Adipose tissue (tissue), 3 donors: ENCODE measurements around the gene NOX5. TPM values are rescaled to one million over a fixed set of nuclear protein-coding genes. Genes with fewer than 3 reads are reported as not detected.

Experiments
- H3K27ac ChIP-seq: one replicate; pipeline ENCODE4 v1.5.1; 2013; ENCODE audit warnings: low read depth, low read length
- WGBS, 3 donors: extraction: QIAGEN DNeasy Blood & Tissue Kit; methylation state at CpG; one replicate each; pipeline ENCODE4 v1.1.7; 2013; 5-methylcytosine and 5-hydroxymethylcytosine counted together
- polyA plus RNA-seq, 3 donors: library from polyadenylated mRNA; stranded (reverse); fragments of 200-250 nt; gene quantifications; one replicate each; pipeline ENCODE4 v1.2.3, GENCODE V29; 2013
- donor health status: healthy with polysubstance abuse.
- donor health status: Bipolar disorder and iron deficiency.
- donor health status: healthy.

Gene NOX5
- polyA plus RNA-seq, 3 donors = 0.02 to 0.13 (median 0.11) TPM

DNA sequence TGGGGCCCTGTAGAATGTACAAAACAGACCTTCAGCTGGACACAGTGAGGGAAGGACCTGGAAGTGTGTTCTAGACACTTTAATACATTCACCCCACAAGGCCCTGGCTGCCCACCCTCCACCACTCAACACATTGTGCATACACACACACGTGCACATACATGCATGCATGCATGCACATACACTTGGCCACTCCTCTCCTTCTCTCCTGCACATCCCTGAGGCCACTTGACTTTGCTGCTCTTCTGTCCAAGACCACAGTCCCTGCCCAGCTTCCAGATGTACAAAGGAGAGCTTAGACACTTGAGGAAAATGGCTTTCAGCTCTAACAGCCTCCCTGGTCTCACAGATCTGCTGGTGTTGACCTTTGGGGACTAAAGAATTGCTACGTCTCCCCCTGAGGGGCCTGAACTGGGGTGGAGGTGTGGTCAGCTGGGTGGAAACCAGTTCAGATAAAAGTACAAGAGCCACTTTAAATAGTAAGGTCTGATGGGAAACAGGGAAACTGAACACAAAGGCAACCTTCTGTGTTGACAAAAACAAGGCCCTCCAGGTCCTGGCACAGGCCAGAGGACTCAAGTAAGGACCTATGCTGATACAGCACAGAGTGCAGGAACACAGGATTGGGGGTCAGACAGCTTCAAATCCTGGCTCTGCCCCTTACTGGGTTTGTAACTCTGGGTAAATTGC lies 24.8 kb upstream of the NOX5 start:
- H3K27ac ChIP-seq = no peak overlapping the region
- 79 to 92% (median 90%) methylated on average over 2 of the region's 2 CpGs for WGBS, 3 donors

DNA sequence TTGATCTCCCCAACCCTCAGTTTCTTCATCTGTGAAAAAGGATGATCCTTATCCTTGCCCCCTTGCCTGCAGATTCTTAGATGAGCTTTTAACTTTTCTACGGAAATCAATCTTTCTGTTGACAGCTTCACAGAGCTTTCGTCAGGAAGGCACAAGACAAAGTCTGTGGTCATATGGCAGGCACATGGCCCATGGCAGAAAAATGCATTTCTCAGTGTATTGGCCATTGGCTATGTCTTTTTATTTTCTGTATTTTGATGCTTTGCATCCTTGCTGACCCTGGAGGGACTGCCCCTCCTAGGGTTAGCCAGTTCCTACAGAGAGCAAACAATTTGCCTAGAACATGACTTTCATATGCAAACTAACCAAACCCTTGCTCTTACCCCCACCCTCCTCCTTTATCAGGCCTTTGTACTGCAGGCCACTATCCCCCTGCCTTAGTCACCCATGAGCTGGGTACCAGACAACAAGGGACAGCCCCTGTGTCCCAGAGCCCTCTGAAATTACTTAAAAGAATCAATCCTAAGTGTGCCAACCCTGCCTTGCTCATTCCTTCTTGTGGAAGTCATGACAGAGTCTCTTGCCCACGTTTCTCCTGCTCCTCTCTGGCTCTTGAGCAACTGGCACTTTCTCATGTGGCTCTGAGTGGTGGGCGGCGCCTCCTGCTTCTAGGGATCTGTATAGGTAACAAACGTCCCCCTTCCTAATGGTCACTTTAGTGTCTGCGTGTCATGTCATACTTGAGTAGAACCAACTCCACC lies 24.1 kb upstream of the NOX5 start:
- 82 to 84% (median 84%) methylated on average over 7 of the region's 7 CpGs for WGBS, 3 donors
- H3K27ac ChIP-seq = no peak overlapping the region

DNA sequence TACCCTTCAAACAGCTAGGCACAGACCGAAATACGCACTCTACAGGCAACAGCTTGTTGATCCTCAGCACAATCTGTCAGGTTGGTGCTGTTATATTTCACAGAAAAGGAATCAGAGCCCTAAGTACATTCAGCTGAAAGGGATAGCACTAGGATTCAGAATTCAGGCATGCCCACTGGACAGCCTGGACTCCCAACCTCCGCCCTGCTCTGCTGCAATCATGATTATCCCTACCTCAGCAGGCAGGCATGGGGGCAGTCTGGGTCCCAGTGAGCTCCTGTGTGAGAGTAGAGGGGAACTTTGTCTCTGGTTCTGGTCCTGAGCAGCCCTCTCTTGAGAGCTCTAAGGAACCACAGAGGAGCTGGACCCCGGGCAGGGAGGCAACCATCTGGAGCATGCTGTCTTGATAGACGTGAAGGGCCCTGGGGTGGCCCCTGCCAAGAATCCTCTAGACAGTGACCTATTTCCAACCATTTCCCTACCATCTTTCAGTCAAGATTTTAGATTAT lies 23.4 kb upstream of the NOX5 start:
- 83 to 87% (median 84%) methylated on average over 5 of the region's 5 CpGs for WGBS, 3 donors
- no peak overlapping the region for H3K27ac ChIP-seq

DNA sequence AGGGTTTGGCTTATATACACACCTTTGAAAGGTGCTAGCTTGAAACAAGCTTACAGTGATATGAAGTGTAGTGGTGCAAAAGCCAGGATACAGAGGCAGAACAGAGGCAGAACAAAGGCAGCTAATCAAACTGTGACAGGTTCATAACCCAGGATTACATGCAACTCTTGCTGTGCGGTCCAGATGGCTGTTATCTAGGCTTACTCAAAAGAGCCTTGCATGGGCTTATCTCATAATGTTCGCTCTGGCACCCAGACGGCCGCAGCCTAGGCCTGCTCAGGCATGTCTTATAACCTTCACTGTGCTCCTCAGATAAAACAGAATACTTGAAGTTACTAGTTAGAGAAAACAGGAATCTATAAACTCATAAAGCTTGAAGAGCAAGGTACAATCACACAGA lies 22.8 kb upstream of the NOX5 start:
- WGBS, 3 donors = 34 to 84% (median 82%) methylated on average over 4 of the region's 4 CpGs
- H3K27ac ChIP-seq = no peak overlapping the region

DNA sequence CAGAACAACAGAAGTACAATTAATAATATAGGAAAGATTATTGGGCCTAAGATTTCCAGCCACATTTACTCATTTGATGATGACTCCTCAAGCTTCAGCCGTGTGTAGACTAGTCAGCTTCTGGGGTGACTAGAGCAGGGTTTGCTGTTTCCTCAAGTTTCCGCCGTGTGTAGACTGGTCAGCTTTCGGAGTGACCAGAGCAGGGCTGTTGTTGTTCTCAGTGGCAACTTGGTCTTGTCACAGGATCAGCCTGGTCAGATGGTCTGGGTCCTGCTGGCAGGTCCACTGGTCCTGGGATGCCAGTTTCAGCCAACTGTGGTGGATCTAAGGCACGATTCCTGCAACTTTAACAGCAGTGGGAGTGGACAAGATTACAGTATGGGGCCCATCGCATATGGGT lies 21.8 kb upstream of the NOX5 start:
- no peak overlapping the region for H3K27ac ChIP-seq
- 96 to 97% (median 97%) methylated on average over 6 of the region's 6 CpGs for WGBS, 3 donors

DNA sequence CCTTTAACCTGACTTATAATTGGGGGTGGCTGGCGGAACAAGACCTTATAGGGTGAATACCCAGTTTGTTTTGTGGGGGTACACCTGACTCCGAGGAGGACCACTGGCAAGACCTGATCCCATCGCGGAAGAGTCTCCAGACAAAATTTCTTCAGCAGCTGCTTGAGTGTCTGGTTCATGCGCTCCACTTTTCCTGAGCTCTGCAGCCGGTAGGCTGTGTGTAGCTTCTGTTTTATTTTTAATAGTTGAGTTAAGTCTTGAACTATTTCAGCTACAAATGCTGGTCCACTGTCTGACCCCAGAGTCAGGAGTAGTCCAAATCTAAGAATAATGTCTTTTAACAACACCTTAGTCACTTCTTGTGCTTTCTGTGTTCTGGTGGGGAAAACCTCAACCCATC lies 21.2 kb upstream of the NOX5 start:
- 96% methylated on average over 6 of the region's 6 CpGs for WGBS, 3 donors
- H3K27ac ChIP-seq = no peak overlapping the region

DNA sequence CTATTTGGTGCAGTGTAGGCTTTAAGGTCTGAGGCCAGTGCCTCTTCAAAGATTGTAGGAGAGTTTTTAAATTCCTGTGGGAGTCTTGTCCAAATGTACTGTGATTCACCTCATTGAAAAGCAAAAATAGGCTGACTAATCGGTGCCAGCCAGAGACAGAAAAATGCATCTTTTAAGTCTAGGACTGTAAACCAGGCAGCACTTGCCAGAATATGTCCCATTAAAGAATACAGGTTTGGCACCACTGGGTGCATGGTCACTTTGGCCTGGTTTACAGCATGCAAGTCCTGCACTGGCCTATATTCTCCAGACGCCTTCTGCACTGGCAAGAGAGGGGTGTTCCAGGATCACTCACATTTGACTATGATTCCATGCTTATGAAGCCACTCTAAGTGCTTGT lies 20.3 kb upstream of the NOX5 start:
- no peak overlapping the region for H3K27ac ChIP-seq
- 75 to 96% (median 91%) methylated on average over 2 of the region's 2 CpGs for WGBS, 3 donors

DNA sequence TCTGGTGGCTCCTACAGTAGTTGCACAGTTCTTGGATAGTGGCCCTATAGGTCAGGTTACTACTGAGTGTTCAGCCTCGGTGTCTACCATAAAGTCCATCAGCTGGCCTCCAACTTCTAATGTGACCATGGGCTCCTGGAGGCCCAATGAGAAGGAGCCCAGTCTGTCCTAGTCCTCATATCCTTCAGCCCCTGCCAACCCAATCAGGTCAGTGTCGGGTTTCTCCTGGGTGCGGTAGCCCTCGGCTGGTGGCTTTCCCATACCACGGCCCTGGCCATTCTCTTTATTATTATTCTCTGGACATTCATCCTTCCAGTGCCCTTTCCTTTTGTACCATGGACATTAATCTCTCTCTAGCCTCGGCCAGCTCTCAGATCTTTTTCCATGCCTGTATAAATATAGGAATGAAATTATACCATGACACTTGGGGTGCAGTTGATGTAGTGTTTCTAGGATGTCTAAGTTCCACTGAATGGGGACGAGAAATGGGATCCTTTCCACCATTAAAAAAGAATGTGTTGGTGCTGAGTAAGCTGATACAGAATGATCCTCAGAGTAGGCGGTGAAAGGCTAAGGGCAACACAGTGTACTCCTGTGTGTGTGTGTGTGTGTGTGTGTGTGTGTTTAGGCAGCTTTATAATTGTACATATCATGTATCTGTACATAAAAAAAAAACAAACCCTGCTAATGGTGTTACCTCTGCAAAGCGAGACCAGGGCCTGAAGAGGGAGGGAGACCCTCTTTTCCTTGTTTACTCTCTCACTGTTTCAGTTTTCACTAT lies 19.3 kb upstream of the NOX5 start:
- no peak overlapping the region for H3K27ac ChIP-seq
- WGBS, 3 donors = 93 to 96% (median 95%) methylated on average over 9 of the region's 9 CpGs

DNA sequence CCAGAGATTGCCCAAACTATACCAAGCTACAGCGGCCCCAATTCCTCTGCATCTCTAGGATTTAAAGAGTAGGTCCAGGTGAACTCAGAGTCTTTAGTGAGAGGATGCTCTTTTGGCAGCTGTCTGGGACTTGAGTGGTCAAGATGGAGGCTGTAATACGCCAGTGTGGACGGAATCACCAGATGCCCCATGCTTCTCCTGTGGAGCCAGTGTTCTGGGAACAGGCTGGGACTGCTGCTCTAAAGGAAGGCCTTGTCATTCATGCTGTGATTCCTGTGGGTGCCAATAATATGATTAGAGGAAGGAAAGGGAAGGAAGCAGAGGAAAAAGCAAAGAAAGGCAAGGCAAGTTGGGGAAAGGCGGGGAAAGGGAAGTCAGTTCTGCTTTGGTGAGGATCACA lies 17.4 kb upstream of the NOX5 start:
- WGBS, 3 donors = 87 to 92% (median 89%) methylated on average over 4 of the region's 4 CpGs
- no peak overlapping the region for H3K27ac ChIP-seq

DNA sequence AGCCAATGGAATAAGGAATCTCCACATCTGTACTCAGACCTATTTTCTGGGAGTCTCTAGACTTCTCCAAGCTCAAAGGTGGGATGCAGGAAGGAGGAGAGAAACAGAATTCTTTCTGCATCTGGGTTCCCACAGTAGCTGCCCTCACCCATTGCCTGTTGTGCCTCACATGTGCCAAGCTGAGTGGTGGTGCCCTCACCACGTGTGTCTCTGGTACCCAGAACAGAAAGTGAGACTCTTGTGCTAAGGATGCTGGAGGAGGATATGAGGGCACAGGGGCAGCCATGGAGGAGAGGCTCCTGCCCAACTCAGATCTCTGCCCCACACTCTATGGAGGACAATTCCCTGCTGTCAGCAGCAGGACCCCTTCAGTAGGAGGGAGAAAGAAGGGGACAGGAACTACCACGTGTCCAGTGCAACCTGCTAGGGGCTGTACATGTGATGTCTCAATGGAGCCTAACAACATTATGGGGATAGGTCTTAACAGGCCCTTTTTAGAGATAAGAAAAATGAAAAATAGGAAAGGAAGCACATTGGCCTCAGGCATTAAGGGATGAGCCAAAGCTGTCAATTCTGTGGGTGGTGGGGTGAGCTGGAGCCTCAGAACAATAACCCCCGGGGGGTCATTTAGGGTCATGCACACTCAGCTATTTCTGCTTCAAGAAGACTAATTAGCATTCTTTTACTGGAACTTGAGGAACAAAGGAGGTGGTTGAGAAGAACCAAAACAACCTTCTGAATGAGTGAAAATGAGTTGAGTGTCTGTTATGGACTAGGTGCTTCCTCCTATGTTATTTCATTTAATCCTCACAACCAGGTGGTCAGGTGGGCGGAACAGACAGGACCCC lies 16.3 kb upstream of the NOX5 start:
- no peak overlapping the region for H3K27ac ChIP-seq
- WGBS, 3 donors = 82 to 85% (median 82%) methylated on average over 4 of the region's 4 CpGs

DNA sequence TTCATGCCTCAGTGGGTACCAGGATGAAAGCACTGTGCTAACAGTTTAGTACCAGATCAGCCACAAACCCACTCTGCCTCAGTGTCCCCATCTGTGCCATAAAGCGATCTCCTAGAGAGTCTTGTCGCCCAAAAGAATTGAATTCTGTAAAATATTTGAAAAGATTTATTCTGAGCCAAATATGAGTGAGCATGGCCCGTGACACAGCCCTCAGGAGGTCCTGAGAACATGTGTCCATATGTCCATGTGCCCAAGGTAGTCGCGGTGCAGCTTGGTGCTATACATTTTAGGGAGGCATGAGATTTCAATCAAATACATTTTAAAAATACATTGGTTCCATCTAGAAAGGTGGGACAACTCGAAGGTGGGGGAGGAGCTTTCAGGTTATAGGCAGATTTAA lies 15.4 kb upstream of the NOX5 start:
- WGBS, 3 donors = 92 to 95% (median 94%) methylated on average over 6 of the region's 6 CpGs
- H3K27ac ChIP-seq = no peak overlapping the region

DNA sequence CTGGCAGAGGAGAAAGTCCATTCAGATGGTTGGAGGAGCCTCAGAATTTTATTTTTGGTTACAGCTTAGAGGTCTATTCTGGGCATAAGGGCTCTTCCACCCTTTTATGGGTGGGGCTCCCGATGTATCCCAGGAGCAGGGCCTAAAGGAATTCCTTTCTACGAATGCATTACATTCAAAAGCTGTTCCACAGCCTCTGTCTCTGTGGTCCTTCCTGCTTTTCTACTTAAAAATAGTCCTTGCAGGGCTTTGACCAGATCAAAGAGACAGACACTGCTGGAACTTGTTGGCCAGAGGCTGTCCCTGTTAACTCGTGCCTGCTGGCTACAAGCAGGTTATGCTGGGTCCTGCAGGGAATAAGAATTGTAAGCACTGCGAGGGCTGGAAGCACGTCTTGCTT lies 14.4 kb upstream of the NOX5 start:
- H3K27ac ChIP-seq = no peak overlapping the region
- 50 to 57% (median 53%) methylated on average over 5 of the region's 5 CpGs for WGBS, 3 donors

DNA sequence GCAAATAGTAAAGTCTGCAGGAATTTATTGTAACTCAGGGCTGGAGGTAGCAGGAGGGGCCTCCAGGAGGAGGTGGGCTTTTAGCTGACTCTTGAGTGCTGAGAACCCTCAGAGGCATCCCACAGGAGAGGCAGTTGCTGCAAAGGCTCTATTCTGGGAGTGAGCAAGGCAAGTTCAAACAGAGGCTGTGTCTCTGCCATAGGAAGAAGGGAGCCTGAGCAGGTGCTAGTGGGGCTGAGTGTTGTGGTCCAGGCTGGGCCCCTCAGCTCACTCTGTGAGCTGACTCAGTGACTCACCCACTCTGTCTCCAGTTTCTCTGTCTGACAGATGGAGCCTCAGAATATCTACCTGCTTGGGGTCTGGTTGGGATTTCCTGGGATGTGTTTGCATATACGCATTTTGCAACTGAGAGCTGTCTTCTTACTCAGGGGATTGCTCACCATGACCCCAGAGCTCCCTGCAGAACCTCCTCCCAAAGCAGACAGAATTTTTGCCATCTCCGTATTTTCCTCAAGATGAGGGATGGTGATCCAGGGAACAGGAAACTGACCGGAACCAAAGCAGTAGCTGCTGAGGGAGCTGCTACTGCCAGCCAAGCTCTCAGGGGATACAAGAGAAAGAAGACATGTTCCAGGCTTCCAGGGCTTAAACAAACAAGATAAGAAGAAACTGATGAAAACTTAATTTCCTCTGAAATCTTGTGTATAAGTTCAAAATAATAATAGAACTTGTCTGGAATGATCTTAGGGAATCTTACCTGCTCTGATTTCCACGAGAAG lies 13.6 kb upstream of the NOX5 start:
- H3K27ac ChIP-seq = no peak overlapping the region
- WGBS, 3 donors = 49 to 68% (median 67%) methylated on average over 4 of the region's 4 CpGs

DNA sequence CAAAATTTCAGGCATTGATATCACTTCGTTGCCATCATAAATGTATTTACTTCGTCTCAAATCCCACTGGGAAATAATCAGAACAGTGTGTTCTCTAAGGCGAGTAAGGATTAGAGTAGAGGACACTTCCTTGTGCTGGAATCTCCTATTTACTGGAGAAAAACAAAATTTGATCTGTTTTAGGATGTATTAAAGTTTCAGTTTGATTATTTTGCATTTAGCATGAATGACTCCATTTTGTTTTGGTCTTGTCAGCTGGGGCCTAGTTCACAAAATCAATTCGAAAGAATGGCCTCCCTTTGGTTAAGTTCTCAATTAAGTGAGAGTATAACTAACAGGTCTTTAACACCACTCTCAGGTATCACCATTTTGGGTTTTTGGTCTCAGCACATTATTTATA lies 11.7 kb upstream of the NOX5 start:
- H3K27ac ChIP-seq = no peak overlapping the region
- 84 to 87% (median 84%) methylated on average over 4 of the region's 4 CpGs for WGBS, 3 donors

DNA sequence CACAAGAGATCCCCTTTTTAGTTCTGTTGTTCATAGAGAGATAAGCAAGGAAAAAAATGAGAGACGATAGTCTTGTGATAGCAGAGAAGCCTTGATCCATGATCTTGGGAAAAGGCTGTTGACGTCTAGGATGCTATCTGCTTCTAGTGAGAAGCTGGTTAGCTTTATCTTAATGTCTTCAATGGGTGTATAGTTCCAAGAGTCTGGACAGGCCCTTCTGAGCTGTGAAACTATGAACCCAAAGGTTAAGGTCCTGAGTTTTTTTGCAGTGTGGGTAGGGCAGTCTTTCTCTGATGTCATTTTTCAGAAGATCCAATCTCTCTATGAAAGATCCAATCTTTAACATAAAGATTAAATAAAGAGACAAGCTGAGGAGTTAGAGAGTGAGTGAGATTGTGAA lies 10.5 kb upstream of the NOX5 start:
- H3K27ac ChIP-seq = no peak overlapping the region
- WGBS, 3 donors = 86 to 94% (median 88%) methylated on average over 2 of the region's 2 CpGs

DNA sequence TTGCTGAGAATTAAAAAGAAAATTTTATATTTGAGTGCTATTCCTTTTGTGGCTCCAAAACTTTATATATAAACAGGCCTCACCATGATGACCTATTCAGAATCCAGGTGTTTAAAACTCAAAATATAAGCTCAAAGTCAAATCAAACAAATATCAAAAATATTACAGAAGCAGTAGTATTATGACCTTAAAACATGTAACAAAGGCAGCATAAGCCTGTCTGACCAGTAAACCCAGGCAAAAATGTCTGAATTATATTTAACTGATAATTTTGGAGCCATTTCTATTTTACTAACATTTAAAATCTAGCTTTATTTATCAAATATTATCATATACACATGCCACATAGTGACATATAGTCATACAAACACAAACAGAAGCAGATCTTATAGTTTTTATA lies 6.4 kb upstream of the NOX5 start:
- no peak overlapping the region for H3K27ac ChIP-seq

DNA sequence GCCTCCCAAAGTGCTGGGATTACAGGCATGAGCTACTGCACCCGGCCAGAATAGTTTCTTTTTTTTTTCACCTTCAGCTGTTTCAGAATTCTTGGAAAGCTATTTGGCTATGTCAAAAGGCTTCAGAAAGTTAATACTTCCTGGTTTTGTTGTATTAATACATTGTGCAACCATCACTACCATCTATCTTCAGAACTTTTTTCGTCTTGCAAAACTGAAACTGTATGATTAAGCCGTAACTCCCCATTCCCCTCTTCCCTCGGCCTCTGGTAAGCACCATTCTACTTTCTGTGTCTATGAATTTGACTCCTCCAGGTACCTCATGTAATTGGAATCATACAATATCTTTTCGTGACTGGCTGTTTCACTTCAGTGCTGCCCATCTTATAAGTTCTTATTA lies 5.2 kb upstream of the NOX5 start:
- WGBS, 3 donors = 73 to 88% (median 74%) methylated on average over 5 of the region's 5 CpGs

DNA sequence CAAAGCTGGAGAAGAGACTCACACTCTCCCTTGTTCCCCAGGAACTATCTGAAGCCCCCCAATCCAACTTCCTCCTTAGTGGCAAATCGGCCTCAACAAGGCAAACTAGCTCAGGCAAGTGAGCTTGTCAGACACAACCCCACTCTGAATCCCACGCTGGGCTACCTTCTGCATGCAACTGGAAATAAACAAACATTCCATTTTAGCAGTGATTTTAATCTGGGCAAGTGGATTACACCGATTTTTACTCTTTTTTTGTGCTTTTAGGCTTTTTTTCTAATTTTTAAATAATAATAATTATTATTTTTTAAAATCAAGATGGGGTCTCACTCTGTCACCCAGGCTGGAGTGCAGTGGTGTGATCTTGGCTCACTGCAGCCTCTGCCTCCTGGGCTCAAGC lies 2.9 kb upstream of the NOX5 start:
- no peak overlapping the region for H3K27ac ChIP-seq
- 87 to 94% (median 87%) methylated on average over 3 of the region's 3 CpGs for WGBS, 3 donors

More for the DNA sequence above, 5.2 kb upstream of the NOX5 start:
- H3K27ac ChIP-seq = no peak overlapping the region
